ENCODE results near the gene SULF2.

Gene SULF2

DNA sequence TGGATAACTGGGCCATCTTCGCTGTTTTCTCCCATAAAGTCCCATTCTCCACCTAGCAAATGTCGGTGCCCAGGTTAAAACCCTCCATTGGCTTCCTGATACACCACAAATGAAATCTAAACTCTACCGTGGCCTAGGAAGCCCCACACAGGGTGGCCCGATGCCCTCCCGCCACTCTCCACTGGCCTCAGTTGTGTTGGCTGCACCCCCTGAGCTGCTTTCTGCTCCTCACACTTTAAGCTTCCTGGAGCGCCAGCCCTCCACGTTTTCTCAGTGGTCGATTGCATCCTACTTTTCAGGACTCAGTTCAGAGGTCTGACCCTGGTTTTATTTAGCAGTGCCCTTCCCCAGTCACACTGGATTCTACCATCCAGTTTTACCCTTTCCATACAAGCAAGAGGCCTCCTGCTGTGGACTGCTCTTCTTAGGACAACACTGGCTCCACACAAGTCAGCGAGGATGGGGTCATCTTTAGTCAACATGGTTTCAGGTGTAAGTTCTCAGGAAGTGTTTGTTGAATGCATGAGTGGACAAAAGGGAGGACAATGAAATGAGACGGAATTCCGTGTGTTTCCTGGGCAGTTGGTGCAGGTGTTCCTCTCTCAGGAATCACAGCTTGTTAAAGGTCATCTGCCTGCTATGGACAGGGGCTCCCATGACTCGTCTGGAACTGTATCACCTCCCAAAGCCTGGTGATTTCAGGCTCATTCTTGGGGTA, 124.1 kb downstream of the SULF2 start:
- Histone ChIP-seq H3K4me3 (ENCODE audit: low read depth, low read length) (no peak overlapping the region), H3K27ac (no peak overlapping the region), H3K9me3 (ENCODE audit: severe bottlenecking) (no peaks in the 10 kb centered on the region), H3K36me3 (no peaks in the 10 kb centered on the region), H3K27me3 (ENCODE audit: insufficient read depth, low read depth, severe bottlenecking) (no peaks in the 10 kb centered on the region)
- TF ChIP-seq, protein P1, sequence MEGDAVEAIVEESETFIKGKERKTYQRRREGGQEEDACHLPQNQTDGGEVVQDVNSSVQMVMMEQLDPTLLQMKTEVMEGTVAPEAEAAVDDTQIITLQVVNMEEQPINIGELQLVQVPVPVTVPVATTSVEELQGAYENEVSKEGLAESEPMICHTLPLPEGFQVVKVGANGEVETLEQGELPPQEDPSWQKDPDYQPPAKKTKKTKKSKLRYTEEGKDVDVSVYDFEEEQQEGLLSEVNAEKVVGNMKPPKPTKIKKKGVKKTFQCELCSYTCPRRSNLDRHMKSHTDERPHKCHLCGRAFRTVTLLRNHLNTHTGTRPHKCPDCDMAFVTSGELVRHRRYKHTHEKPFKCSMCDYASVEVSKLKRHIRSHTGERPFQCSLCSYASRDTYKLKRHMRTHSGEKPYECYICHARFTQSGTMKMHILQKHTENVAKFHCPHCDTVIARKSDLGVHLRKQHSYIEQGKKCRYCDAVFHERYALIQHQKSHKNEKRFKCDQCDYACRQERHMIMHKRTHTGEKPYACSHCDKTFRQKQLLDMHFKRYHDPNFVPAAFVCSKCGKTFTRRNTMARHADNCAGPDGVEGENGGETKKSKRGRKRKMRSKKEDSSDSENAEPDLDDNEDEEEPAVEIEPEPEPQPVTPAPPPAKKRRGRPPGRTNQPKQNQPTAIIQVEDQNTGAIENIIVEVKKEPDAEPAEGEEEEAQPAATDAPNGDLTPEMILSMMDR (IDR thresholded peaks at IDR 0.05; ENCODE audit: low read depth, low read length) = no peak
- no peak for DNase-seq

DNA sequence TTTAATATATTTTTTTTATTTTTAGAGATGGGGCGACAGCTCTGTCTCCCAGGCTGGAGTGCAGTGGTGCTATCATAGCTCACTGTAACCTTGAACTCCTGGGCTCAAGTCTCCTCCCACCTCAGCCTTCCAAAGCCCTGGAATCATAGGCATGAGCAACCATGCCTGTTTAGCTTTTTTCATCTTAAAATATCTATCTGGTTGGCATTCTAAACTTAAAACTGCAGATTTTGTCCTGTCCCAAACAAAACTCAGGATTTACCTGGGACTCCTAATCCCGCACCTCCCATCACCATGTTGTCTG, 124.7 kb downstream of the SULF2 start:
- TF ChIP-seq, protein P1 (IDR thresholded peaks at IDR 0.05; ENCODE audit: low read depth, low read length) = no peak
- H3K36me3 ChIP-seq = no peaks in the 10 kb centered on the region
- H3K27me3 ChIP-seq (ENCODE audit: insufficient read depth, low read depth, severe bottlenecking) = no peaks in the 10 kb centered on the region
- no peak for DNase-seq
- no peak overlapping the region for H3K27ac ChIP-seq
- H3K4me3 ChIP-seq (ENCODE audit: low read depth, low read length) = no peak overlapping the region
- no peaks in the 10 kb centered on the region for H3K9me3 ChIP-seq (ENCODE audit: severe bottlenecking)

DNA sequence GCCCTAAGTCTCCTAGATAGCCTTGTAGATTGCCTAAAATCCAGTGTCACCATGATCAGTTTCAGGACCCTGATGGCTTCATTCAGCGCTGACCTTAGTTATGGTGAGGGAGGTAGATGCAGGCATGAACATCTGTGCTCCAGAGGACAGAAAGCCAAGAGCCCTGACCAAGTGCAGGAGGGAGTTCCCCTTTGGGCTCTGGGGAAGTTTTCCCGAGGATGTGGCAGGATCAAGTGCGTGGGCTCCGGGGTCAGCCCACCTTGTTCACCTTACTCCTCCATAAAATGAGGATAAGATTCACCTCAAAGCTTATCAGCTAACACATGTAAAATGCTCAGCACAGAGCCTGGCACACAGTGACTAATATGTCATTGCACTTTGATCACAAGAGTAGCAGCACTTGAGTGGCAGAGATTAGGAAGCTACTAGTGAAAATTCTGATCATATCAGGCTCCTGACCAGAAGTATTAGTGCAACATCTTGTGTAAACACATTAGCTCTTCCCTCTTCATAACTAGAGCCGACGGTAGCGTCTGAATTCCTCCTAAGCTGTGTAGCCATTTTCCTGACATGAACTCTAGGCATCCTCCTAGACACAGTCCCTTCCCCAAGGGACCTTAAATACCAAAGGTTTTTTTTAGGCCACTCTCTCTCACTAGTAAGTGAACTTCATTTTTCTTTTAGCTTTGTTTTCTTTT, 125.2 kb downstream of the SULF2 start:
- Histone ChIP-seq H3K27ac (no peak overlapping the region), H3K9me3 (ENCODE audit: severe bottlenecking) (no peaks in the 10 kb centered on the region), H3K4me3 (ENCODE audit: low read depth, low read length) (no peak overlapping the region), H3K36me3 (no peaks in the 10 kb centered on the region), H3K27me3 (ENCODE audit: insufficient read depth, low read depth, severe bottlenecking) (no peaks in the 10 kb centered on the region)
- no peak for DNase-seq
- TF ChIP-seq, protein P1 (IDR thresholded peaks at IDR 0.05; ENCODE audit: low read depth, low read length) = no peak

DNA sequence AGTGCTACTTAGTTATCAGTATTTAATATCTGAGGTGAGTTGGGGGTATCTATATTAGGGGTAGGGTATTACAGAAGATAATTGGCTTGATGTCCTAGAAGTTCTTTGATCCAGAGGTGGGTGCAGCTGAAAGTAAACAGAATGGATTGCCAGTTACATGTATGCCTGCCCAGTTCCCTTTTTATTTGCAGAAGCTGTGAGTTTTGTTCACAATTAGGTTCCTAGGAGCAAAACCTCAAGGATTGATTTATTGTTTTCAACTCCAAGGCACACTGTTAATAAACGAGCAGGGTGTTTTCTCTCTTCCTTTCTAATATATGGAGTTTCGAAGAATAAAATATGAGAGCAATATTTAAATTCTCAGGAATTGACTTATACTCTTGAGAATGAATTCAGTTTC, 129.0 kb downstream of the SULF2 start:
- Histone ChIP-seq H3K9me3 (ENCODE audit: severe bottlenecking) (no peaks in the 10 kb centered on the region), H3K27me3 (ENCODE audit: insufficient read depth, low read depth, severe bottlenecking) (no peaks in the 10 kb centered on the region), H3K36me3 (peaks cover 12% of the 10 kb centered on the region), H3K4me3 (ENCODE audit: low read depth, low read length) (no peak overlapping the region), H3K27ac (no peak overlapping the region)
- TF ChIP-seq, protein P1 (IDR thresholded peaks at IDR 0.05; ENCODE audit: low read depth, low read length) = no peak
- no peak for DNase-seq

DNA sequence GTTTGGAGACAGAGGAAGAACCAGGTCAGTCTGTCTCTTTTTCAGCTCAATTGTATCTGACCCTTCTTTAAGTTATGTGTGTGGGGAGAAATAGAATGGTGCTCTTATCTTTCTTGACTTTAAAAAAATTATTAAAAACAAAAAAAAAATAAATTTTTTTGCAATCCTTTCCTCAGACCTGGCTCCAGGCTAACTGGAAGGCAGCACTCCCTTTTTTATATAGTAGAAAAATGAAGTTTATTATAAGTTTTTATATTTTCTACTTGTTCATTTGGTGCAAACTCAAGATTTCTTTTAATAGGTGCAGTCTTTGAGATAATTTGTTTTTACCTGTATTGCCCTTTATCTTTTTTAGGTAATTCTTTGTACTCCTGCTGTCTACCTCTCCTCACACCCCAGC, 129.6 kb downstream of the SULF2 start:
- Histone ChIP-seq H3K27me3 (ENCODE audit: insufficient read depth, low read depth, severe bottlenecking) (no peaks in the 10 kb centered on the region), H3K9me3 (ENCODE audit: severe bottlenecking) (no peaks in the 10 kb centered on the region), H3K4me3 (ENCODE audit: low read depth, low read length) (no peak overlapping the region), H3K36me3 (peaks cover 15% of the 10 kb centered on the region), H3K27ac (no peak overlapping the region)
- TF ChIP-seq, protein P1 (IDR thresholded peaks at IDR 0.05; ENCODE audit: low read depth, low read length) = no peak
- no peak for DNase-seq
